HepG2 (cell line): ENCODE measurements around the gene TFPI2. TPM values are rescaled to one million over a fixed set of nuclear protein-coding genes. Genes with fewer than 3 reads are reported as not detected.

Experiments
- ATAC-seq: fragments of 200-7000 bp; cut with Tn5 transposase; 3 replicates; pipeline ENCODE4 v1.9.1; 2020; ENCODE audit warnings: mild to moderate bottlenecking, moderate library complexity
- BruUV-seq: library from RNA; stranded (reverse); fragments of 400-500 nt; replicated peaks from 2 replicates; lab custom pipeline; 2021; lab: Mats Ljungman, UMichigan
- CTCF ChIA-PET: fragments of 300-600 bp; formaldehyde crosslinking; extraction: SDS; loops from one replicate; lab custom pipeline; 2021; ENCODE audit warnings: low total read pairs, inconsistent platforms, low intra/inter-chr PET ratio; lab: Yijun Ruan, JAX
- POLR2A ChIA-PET: fragments of 350-600 bp; sonication (Branson Sonifier 250); formaldehyde crosslinking; loops from one replicate; lab custom pipeline; 2020; ENCODE audit warnings: antibody characterized with exemption, inconsistent platforms; lab: Yijun Ruan, JAX
- DNase-seq: peaks from one replicate; pipeline ENCODE4 v3.0.0-alpha.2; 2015; ENCODE audit warnings: low spot score
- FAIRE-seq: peaks from 3 replicates; lab custom pipeline; 2011; peaks lifted over from hg19 to GRCh38; lab: Jason Lieb, UNC
- H2AFZ ChIP-seq: one replicate; pipeline ENCODE4 v1.6.1; 2011; ENCODE audit warnings: low read length, inconsistent platforms
- H3K27ac ChIP-seq: fragments of 300-600 bp; 3 replicates; pipeline ENCODE4 v1.8.0; 2011; ENCODE audit warnings: mixed run types, mild to moderate bottlenecking, mixed read lengths, low read length, inconsistent platforms; ENCODE audit not compliant: insufficient read depth; ENCODE audit errors: extremely low read length
- H3K27me3 ChIP-seq, 2 experiments: fragments of 200-600 bp in 1 of 2; 2 replicates in 1 of 2; 3 replicates in 1 of 2; pipeline versions ENCODE4 v1.6.0 to v1.8.0; 2011; ENCODE audit warnings: low read length in 2 of 2, mild to moderate bottlenecking in 2 of 2, moderate library complexity in 2 of 2, inconsistent platforms in 1 of 2; ENCODE audit not compliant: insufficient read depth in 2 of 2, control insufficient read depth in 1 of 2
- H3K36me3 ChIP-seq, 2 experiments: fragments of 200-600 bp in 1 of 2; replicated peaks in 1 of 2; 2 replicates in 1 of 2; 3 replicates in 1 of 2; pipeline versions ENCODE4 v1.5.1 to v1.8.0; 2011; ENCODE audit warnings: low read length in 2 of 2, inconsistent platforms in 1 of 2; ENCODE audit not compliant: insufficient read depth in 2 of 2, control insufficient read depth in 1 of 2
- H3K4me1 ChIP-seq: 2 replicates; pipeline ENCODE4 v1.5.1; 2012; ENCODE audit warnings: low read length, inconsistent platforms; ENCODE audit not compliant: insufficient read depth
- H3K4me2 ChIP-seq: 2 replicates; pipeline ENCODE4 v1.6.0; 2011; ENCODE audit warnings: low read depth, low read length, inconsistent platforms
- H3K4me3 ChIP-seq, 3 experiments: fragments of 200-600 bp in 1 of 3; sonication (generic), shearing (Covaris generic) in 1 of 3; replicated peaks in 1 of 3; 2 replicates each; pipeline ENCODE4 v1.5.1; 2011 to 2016; ENCODE audit warnings: low read length in 3 of 3, inconsistent platforms in 2 of 3, low read depth in 2 of 3, mild to moderate bottlenecking in 2 of 3, control low read depth in 1 of 3, mixed read lengths in 1 of 3; ENCODE audit not compliant: insufficient read depth in 1 of 3
- H3K79me2 ChIP-seq: one replicate; pipeline ENCODE4 v1.6.1; 2011; ENCODE audit warnings: low read length, inconsistent platforms; ENCODE audit not compliant: insufficient read depth
- H3K9ac ChIP-seq: 2 replicates; pipeline ENCODE4 v1.6.0; 2011; ENCODE audit warnings: mild to moderate bottlenecking, low read depth, low read length, inconsistent platforms; ENCODE audit not compliant: insufficient read depth
- H3K9me3 ChIP-seq: 2 replicates; pipeline ENCODE4 v1.5.1; 2012; ENCODE audit warnings: mild to moderate bottlenecking, low read length
- H4K20me1 ChIP-seq: 2 replicates; pipeline ENCODE4 v1.6.0; 2011; ENCODE audit warnings: inconsistent platforms, mild to moderate bottlenecking, low read length, moderate library complexity; ENCODE audit not compliant: insufficient read depth
- ATAD3A ChIP-seq: sonication (generic); formaldehyde crosslinking; IDR thresholded peaks from 2 replicates; pipeline ENCODE4 v1.4.0; 2020; ENCODE audit warnings: missing genetic modification reagents
- CENPX ChIP-seq: sonication (generic); formaldehyde crosslinking; IDR thresholded peaks from 2 replicates; pipeline ENCODE4 v1.9.0; 2021; ENCODE audit warnings: mild to moderate bottlenecking, missing genetic modification reagents, moderate library complexity
- NBN ChIP-seq: fragments of 450-650 bp; conservative IDR thresholded peaks from 2 replicates; pipeline ENCODE4 v1.6.1; 2017
- PCBP2 ChIP-seq: fragments of 200-400 bp; formaldehyde crosslinking; optimal IDR thresholded peaks from 2 replicates; pipeline ENCODE3; 2018; ENCODE audit warnings: low read length, low read depth; ENCODE audit not compliant: poor library complexity, severe bottlenecking
- PRPF4 ChIP-seq: fragments of 200-400 bp; formaldehyde crosslinking; IDR thresholded peaks from 2 replicates; pipeline ENCODE4 v1.6.1; 2016; ENCODE audit warnings: low read length, low read depth; ENCODE audit not compliant: poor library complexity, severe bottlenecking
- U2AF1 ChIP-seq: fragments of 200-400 bp; formaldehyde crosslinking; optimal IDR thresholded peaks from 2 replicates; pipeline ENCODE3; 2017; ENCODE audit warnings: mild to moderate bottlenecking, low read depth, low read length
- ZFP36L2 ChIP-seq: sonication (generic); formaldehyde crosslinking; IDR thresholded peaks from 2 replicates; pipeline ENCODE4 v1.4.0; 2020; ENCODE audit warnings: missing genetic modification reagents
- ZNF460 ChIP-seq: sonication (generic); formaldehyde crosslinking; IDR thresholded peaks from 2 replicates; pipeline ENCODE4 v1.5.1; 2020; ENCODE audit warnings: missing genetic modification reagents, mild to moderate bottlenecking, borderline replicate concordance
- in situ Hi-C: cut with HindIII; loops from 2 replicates; pipeline ENCODE4 v1.10.0; 2017; ENCODE audit warnings: low pct_unique_long_range_greater_than_20kb; ENCODE audit not compliant: extremely low pct_ligation_motif_present
- intact Hi-C: fragments of 100-400 bp; cut with micrococcal nuclease; formaldehyde crosslinking; loops from one replicate; pipeline ENCODE4 v1.10.0; 2022; ENCODE audit not compliant: unreplicated experiment
- polyA plus RNA-seq, 8 experiments: library from polyadenylated mRNA; depleted of rRNA in 3 of 8; stranded (reverse) in 7 of 8; unstranded in 1 of 8; fragments of >200 nt; fragmentation: Illumina TruSeq in 4 of 8; extraction: Trizol in 4 of 8; gene quantifications; 2 replicates each; pipeline versions ENCODE4 v1.2.1 to v1.2.3, GENCODE V29; 2011 to 2016; ENCODE audit warnings: low read depth in 4 of 8, missing spikeins in 1 of 8, mixed read lengths in 1 of 8; ENCODE audit not compliant: insufficient read depth in 1 of 8
- total RNA-seq, 5 experiments: library from RNA; depleted of rRNA; stranded (reverse); fragments of >200 nt; fragmentation: Illumina TruSeq; extraction: Trizol; gene quantifications; 2 replicates each; pipeline ENCODE4 v1.2.3, GENCODE V29; 2016; ENCODE audit warnings: low read depth in 1 of 5
- TF ChIP-seq, protein P1 (sequence below): sonication (generic); formaldehyde crosslinking; IDR thresholded peaks from 2 replicates; pipeline ENCODE4 v1.4.0; 2020; ENCODE audit warnings: mild to moderate bottlenecking, missing genetic modification reagents

The TFPI2 gene
- total and polyA plus RNA-seq, 2 of the 13 experiments (the other 11 are each of a cell fraction or from before 2014, with no cell fraction given), result 0.16 to 0.22 TPM

DNA sequence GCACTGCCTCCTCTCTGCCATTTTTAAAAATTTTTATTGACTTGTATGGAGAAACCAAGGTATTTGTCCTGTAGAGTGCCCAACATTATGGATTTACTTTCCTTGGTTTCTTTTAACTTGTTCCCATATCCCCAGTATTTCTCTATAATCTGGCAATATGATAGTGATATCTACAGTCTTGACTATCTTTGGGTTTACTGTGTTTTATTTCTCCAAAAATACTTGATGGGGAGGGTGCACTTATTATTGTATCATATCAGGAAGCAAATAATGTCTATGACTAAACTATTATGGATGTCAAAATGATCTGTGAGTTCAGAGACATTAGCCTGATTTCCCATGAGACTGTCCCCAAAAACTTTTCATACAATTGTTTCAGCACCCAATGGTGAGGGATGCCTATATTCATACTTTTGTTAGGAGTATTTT lies 6.6 kb downstream of the TFPI2 start:
- Histone ChIP-seq H3K4me2 (no peak overlapping the region), H4K20me1 (no peaks in the 10 kb centered on the region), H3K4me1 (no peaks in the 10 kb centered on the region), H3K79me2 (no peaks in the 10 kb centered on the region), H3K36me3 (no peaks in the 10 kb centered on the region), H3K9ac (no peak overlapping the region), H3K27me3 (0 out of 5 replicates have a peak, but pooled peaks cover 0 to under 1% of the 10 kb centered on the region in 2 experiments), H3K4me3 (no peak overlapping the region), H3K27ac (no peak overlapping the region), H3K9me3 (no peaks in the 10 kb centered on the region), H2AFZ (no peak overlapping the region)
- ChIA-PET CTCF (no interaction called here), POLR2A (no interaction called here)
- BruUV-seq, result no TSS peak
- TF ChIP-seq ZNF460 (CRISPR knock-in tag) (no peak), ZFP36L2 (no peak), NBN (no peak), PCBP2 (no peak), U2AF1 (no peak), PRPF4 (no peak), CENPX (CRISPR knock-in tag) (no peak), ATAD3A (CRISPR knock-in tag) (no peak)
- TF ChIP-seq, protein P1, sequence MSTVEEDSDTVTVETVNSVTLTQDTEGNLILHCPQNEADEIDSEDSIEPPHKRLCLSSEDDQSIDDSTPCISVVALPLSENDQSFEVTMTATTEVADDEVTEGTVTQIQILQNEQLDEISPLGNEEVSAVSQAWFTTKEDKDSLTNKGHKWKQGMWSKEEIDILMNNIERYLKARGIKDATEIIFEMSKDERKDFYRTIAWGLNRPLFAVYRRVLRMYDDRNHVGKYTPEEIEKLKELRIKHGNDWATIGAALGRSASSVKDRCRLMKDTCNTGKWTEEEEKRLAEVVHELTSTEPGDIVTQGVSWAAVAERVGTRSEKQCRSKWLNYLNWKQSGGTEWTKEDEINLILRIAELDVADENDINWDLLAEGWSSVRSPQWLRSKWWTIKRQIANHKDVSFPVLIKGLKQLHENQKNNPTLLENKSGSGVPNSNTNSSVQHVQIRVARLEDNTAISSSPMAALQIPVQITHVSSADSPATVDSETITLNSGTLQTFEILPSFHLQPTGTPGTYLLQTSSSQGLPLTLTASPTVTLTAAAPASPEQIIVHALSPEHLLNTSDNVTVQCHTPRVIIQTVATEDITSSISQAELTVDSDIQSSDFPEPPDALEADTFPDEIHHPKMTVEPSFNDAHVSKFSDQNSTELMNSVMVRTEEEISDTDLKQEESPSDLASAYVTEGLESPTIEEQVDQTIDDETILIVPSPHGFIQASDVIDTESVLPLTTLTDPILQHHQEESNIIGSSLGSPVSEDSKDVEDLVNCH, result no peak
- no peak for FAIRE-seq
- intact Hi-C loops (no loop called here), in situ Hi-C loops (no loop called here)
- no peak for ATAC-seq
- DNase-seq, result no peak
